ENCODE measurements around the gene NIPSNAP2. TPM values are rescaled to one million over a fixed set of nuclear protein-coding genes. Genes with fewer than 3 reads are reported as not detected.
A peak's percentile ranks its signal among the peaks of the same experiment; 100 is the strongest.

Gene NIPSNAP2
- total RNA-seq, 1 experiment from 2014 or later: 91.8 TPM

DNA sequence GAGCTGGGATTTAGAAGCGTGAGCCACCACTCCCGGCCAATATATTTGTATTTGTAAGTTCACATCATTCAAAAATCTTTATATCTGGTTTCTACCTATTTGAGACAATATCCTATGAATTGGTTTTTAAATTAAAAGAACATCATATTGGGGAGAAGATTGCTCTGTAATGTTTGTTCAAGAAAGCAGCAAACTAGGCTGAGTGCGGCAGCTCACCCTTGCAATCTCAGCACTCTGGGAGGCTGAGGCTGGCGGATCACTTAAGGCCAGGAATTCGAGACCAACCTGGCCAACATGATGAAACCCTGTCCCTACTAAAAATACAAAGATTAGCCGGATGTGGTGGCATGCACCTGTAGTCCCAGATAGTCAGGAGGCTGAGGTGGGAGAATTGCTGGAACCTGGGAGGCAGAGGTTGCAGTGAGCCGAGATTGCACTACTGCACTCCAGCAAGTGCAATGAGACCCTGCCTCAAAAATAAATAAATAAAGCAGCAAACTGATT lies 9.4 kb downstream of the NIPSNAP2 start:
- ChIA-PET CTCF (no interaction called here), POLR2A (ENCODE audit: low non-redundant PET) (no interaction called here)
- no peaks in the 10 kb centered on the region for H3K9me3 ChIP-seq (ENCODE audit: low read depth, low read length, poor library complexity, severe bottlenecking)
- TF ChIP-seq EZH2 (IDR thresholded peaks at IDR 0.05; ENCODE audit: borderline replicate concordance, low read depth, low read length, poor library complexity, severe bottlenecking): no peak
- TF ChIP-seq, protein P1, sequence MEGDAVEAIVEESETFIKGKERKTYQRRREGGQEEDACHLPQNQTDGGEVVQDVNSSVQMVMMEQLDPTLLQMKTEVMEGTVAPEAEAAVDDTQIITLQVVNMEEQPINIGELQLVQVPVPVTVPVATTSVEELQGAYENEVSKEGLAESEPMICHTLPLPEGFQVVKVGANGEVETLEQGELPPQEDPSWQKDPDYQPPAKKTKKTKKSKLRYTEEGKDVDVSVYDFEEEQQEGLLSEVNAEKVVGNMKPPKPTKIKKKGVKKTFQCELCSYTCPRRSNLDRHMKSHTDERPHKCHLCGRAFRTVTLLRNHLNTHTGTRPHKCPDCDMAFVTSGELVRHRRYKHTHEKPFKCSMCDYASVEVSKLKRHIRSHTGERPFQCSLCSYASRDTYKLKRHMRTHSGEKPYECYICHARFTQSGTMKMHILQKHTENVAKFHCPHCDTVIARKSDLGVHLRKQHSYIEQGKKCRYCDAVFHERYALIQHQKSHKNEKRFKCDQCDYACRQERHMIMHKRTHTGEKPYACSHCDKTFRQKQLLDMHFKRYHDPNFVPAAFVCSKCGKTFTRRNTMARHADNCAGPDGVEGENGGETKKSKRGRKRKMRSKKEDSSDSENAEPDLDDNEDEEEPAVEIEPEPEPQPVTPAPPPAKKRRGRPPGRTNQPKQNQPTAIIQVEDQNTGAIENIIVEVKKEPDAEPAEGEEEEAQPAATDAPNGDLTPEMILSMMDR (conservative IDR thresholded peaks at IDR 0.05; ENCODE audit: low read depth, low read length): no peak
- no peak for DNase-seq (ENCODE audit: low spot score)
- BruUV-seq (replicated peaks): no TSS peak
- peaks cover 11% of the 10 kb centered on the region for H3K36me3 ChIP-seq (ENCODE audit: insufficient read depth, low read length, poor library complexity, severe bottlenecking)
- H3K4me1 ChIP-seq (ENCODE audit: insufficient read depth, low read length, poor library complexity, severe bottlenecking): peaks cover 6% of the 10 kb centered on the region
- no peak overlapping the region for H3K27ac ChIP-seq (ENCODE audit: low read depth, low read length, poor library complexity, severe bottlenecking)
- H3K4me3 ChIP-seq (ENCODE audit: low read depth, low read length, poor library complexity, severe bottlenecking): no peak overlapping the region
- intact Hi-C loops (cut with micrococcal nuclease; ENCODE audit: unreplicated experiment): no loop called here
- no peaks in the 10 kb centered on the region for H3K27me3 ChIP-seq (replicated peaks; ENCODE audit: insufficient read depth, low read depth, low read length, poor library complexity)

DNA sequence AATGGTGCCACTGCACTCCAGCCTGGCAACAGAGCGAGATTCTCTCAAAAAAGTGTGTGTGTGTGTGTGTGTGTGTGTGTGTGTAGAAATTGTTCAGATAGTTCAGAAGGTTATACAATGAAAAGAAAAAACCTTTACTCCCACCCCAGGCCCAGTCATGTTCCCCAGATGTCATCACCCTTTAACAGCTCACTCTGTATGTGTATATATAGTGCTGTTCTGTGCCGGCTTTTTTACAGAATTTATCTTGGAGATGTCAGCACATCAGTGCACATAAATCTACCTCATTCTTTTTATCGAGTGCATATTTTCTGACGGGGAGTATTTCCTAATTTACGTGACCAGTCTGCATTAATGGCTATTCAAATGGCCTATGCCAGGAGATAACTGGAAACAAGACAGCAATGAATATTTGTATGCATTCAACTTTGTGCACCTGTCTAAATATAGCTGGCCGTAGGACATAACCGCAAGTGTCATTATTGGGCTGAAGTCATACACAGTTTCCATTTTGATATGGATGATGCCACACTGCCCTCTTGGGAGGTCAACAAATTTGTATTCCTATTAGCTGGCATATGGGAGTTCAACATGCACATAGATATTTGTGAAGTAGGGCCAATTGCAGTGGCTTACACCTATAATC lies 11.7 kb downstream of the NIPSNAP2 start:
- H3K9me3 ChIP-seq (ENCODE audit: low read depth, low read length, poor library complexity, severe bottlenecking): no peaks in the 10 kb centered on the region
- intact Hi-C loops (cut with micrococcal nuclease; ENCODE audit: unreplicated experiment): no loop called here
- BruUV-seq (replicated peaks): no TSS peak
- peaks cover 31% of the 10 kb centered on the region for H3K36me3 ChIP-seq (ENCODE audit: insufficient read depth, low read length, poor library complexity, severe bottlenecking)
- no peaks in the 10 kb centered on the region for H3K27me3 ChIP-seq (replicated peaks; ENCODE audit: insufficient read depth, low read depth, low read length, poor library complexity)
- peaks cover 6% of the 10 kb centered on the region for H3K4me1 ChIP-seq (ENCODE audit: insufficient read depth, low read length, poor library complexity, severe bottlenecking)
- DNase-seq (ENCODE audit: low spot score): no peak
- CTCF ChIA-PET: no interaction called here
- POLR2A ChIA-PET (ENCODE audit: low non-redundant PET): no interaction called here
- H3K4me3 ChIP-seq (ENCODE audit: low read depth, low read length, poor library complexity, severe bottlenecking): no peak overlapping the region
- TF ChIP-seq EZH2 (IDR thresholded peaks at IDR 0.05; ENCODE audit: borderline replicate concordance, low read depth, low read length, poor library complexity, severe bottlenecking): no peak
- TF ChIP-seq, protein P1 (conservative IDR thresholded peaks at IDR 0.05; ENCODE audit: low read depth, low read length): no peak
- no peak overlapping the region for H3K27ac ChIP-seq (ENCODE audit: low read depth, low read length, poor library complexity, severe bottlenecking)

DNA sequence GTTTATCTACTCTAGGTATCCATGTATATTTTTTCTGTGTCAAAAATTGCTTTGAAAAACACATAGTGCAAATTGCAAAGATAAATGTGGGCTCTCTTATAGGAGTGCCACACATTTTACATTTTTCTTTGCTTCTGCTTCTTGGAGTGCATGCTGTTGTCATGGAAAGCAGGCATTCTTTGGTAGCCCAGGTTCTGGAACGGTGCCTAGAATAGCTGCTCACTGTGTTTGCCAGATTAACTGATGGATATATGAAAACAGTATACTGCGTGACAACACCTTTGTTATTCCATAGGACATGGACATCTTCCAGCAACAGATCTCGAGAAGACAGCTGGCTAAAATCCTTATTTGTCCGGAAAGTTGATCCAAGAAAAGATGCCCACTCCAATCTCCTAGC lies 13.4 kb downstream of the NIPSNAP2 start:
- no peaks in the 10 kb centered on the region for H3K9me3 ChIP-seq (ENCODE audit: low read depth, low read length, poor library complexity, severe bottlenecking)
- DNase-seq (ENCODE audit: low spot score): peak; percentile 48
- H3K27ac ChIP-seq (ENCODE audit: low read depth, low read length, poor library complexity, severe bottlenecking): no peak overlapping the region
- TF ChIP-seq, protein P1 (conservative IDR thresholded peaks at IDR 0.05; ENCODE audit: low read depth, low read length): no peak
- TF ChIP-seq EZH2 (IDR thresholded peaks at IDR 0.05; ENCODE audit: borderline replicate concordance, low read depth, low read length, poor library complexity, severe bottlenecking): no peak
- no peaks in the 10 kb centered on the region for H3K27me3 ChIP-seq (replicated peaks; ENCODE audit: insufficient read depth, low read depth, low read length, poor library complexity)
- intact Hi-C loops (cut with micrococcal nuclease; ENCODE audit: unreplicated experiment): no loop called here
- H3K36me3 ChIP-seq (ENCODE audit: insufficient read depth, low read length, poor library complexity, severe bottlenecking): peaks cover 45% of the 10 kb centered on the region
- ChIA-PET POLR2A (ENCODE audit: low non-redundant PET) (no interaction called here), CTCF (no interaction called here)
- no TSS peak for BruUV-seq (replicated peaks)
- H3K4me1 ChIP-seq (ENCODE audit: insufficient read depth, low read length, poor library complexity, severe bottlenecking): peaks cover 6% of the 10 kb centered on the region
- H3K4me3 ChIP-seq (ENCODE audit: low read depth, low read length, poor library complexity, severe bottlenecking): no peak overlapping the region

All from A673 (cell line).